Glomerular endothelial cell (primary cell): ENCODE data around the gene PAX5. TPM values are rescaled to one million over a fixed set of nuclear protein-coding genes. Genes with fewer than 3 reads are reported as not detected.

Experiments used
- DNase-seq: peaks from one replicate; pipeline ENCODE4 v3.0.0-alpha.2; 2011; ENCODE audit warnings: low read depth, low spot score; ENCODE audit errors: extremely low read depth
- total RNA-seq: library from RNA; depleted of rRNA; stranded (reverse); fragments of >200 nt; gene quantifications from 2 replicates; pipeline ENCODE4 v1.2.3, GENCODE V29; 2015

Gene PAX5
- total RNA-seq, 1 donor from 2014 or later: not detected

GRCh38 chr9:36791222-36791950, 242.7 kb downstream of the PAX5 start:
- DNase-seq: no peak

GRCh38 chr9:36789886-36790285, 244.2 kb downstream of the PAX5 start:
- no peak for DNase-seq

DNA sequence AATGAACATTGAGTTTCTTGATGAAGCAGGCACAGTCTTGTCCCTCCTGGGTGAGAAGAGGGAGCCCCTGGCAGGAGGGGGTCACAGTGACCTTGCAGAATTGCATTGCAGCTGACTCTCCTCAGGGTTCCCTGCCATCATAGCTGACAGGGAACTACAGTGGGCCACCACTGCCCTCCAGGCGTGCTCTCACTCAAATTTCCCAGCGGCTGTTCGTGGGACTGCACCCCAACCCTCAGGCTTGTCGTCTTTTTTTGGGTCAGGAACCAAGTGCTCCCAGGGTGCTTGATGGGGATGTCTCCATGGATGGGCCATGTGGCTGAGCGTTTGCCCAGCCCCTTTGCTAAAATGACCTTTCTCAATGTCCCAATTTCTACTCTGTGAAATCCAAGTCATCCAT, 245.5 kb downstream of the PAX5 start:
- no peak for DNase-seq

GRCh38 chr9:36787709-36788108, 246.4 kb downstream of the PAX5 start:
- DNase-seq: no peak

Other genes with a start within 250 kb of the PAX5 start
- 10.2 and 20.5 TPM in 2 replicates for gene ZCCHC7, start 86.3 kb upstream of the PAX5 start, total RNA-seq